Iris pigment epithelial cell (primary cell): ENCODE results near the gene LLPH.

Source experiments
- DNase-seq: peaks from one replicate; pipeline ENCODE4 v3.0.0-alpha.2; 2011; ENCODE audit warnings: low read depth

Gene LLPH

GRCh38 chr12:66142826-66143225 is 12.3 kb upstream of the LLPH start:
- DNase-seq, result no peak

GRCh38 chr12:66141299-66141698 is 10.7 kb upstream of the LLPH start:
- no peak for DNase-seq

GRCh38 chr12:66140731-66141130 is 10.2 kb upstream of the LLPH start:
- DNase-seq, result no peak

GRCh38 chr12:66139328-66139727 is 8.8 kb upstream of the LLPH start:
- no peak for DNase-seq

- no peak for DNase-seq
These were observed 7.4 kb upstream of the LLPH start for GRCh38 chr12:66137937-66138336.

GRCh38 chr12:66132408-66132807 is 1.9 kb upstream of the LLPH start:
- peak; percentile 92 for DNase-seq

GRCh38 chr12:66131067-66131688 is 628 bp upstream of the LLPH start:
- DNase-seq, result peak; percentile 10

- peak; percentile 44 for DNase-seq
These were observed 650 bp downstream of the LLPH start for GRCh38 chr12:66129934-66130266.

GRCh38 chr12:66127650-66128049 is 2.9 kb downstream of the LLPH start:
- DNase-seq, result peak; percentile 91

- no peak for DNase-seq
These were observed 10.1 kb downstream of the LLPH start for GRCh38 chr12:66120477-66120876.

GRCh38 chr12:66119870-66120241 is 10.7 kb downstream of the LLPH start:
- no peak for DNase-seq

GRCh38 chr12:66119229-66119869 is 11.2 kb downstream of the LLPH start:
- DNase-seq, result no peak

GRCh38 chr12:66118240-66118891 is 12.2 kb downstream of the LLPH start:
- DNase-seq, result peak; percentile 71

GRCh38 chr12:66117242-66117641 is 13.3 kb downstream of the LLPH start:
- no peak for DNase-seq

GRCh38 chr12:66115071-66115600 is 15.4 kb downstream of the LLPH start:
- no peak for DNase-seq

GRCh38 chr12:66113471-66113870 is 17.1 kb downstream of the LLPH start:
- DNase-seq, result no peak

GRCh38 chr12:66111605-66112004 is 18.9 kb downstream of the LLPH start:
- peak; percentile 72 for DNase-seq

- DNase-seq, result no peak
These were observed 21.5 kb downstream of the LLPH start for GRCh38 chr12:66109056-66109455.

GRCh38 chr12:66108386-66108785 is 22.2 kb downstream of the LLPH start:
- DNase-seq, result no peak

- DNase-seq, result peak; percentile 92
These were observed 23.1 kb downstream of the LLPH start for GRCh38 chr12:66107451-66107915.

- DNase-seq, result no peak
These were observed 27.3 kb downstream of the LLPH start for GRCh38 chr12:66103016-66103913.

GRCh38 chr12:66092559-66093269 is 37.8 kb downstream of the LLPH start:
- DNase-seq, result peak; percentile 78
